OCI-LY3 (cell line): ENCODE results near the gene FAM222B.

Experiments
- H2AFZ ChIP-seq: fragments of 200-600, 300-600 bp; shearing (Covaris generic); 2 replicates; pipeline ENCODE4 v1.6.0; 2014; ENCODE audit warnings: antibody characterized with exemption, low read depth, low read length
- H3K27ac ChIP-seq: fragments of 200-600, 300-600 bp; sonication (generic); 2 replicates; pipeline ENCODE4 v1.5.1; 2014; ENCODE audit warnings: mild to moderate bottlenecking, low read length, moderate library complexity, mixed read lengths
- H3K27me3 ChIP-seq: fragments of 200-600, 300-600 bp; sonication (generic); 2 replicates; pipeline ENCODE4 v1.6.1; 2014; ENCODE audit warnings: low read depth, low read length, mixed read lengths
- H3K36me3 ChIP-seq: fragments of 200-600, 300-600 bp; sonication (generic); replicated peaks from 2 replicates; pipeline ENCODE3; 2014; ENCODE audit warnings: low read depth, low read length, mixed read lengths
- H3K4me1 ChIP-seq: fragments of 300-600, 200-600 bp; sonication (generic); 2 replicates; pipeline ENCODE4 v1.6.1; 2014; ENCODE audit warnings: low read length, mixed read lengths
- H3K4me2 ChIP-seq: fragments of 200-600, 300-600 bp; sonication (generic); 2 replicates; pipeline ENCODE4 v1.6.1; 2014; ENCODE audit warnings: low read length, mixed read lengths
- H3K4me3 ChIP-seq: fragments of 300-600, 200-600 bp; sonication (generic); 2 replicates; pipeline ENCODE4 v1.5.1; 2014; ENCODE audit warnings: antibody characterized with exemption, mild to moderate bottlenecking, low read length, moderate library complexity
- H3K79me2 ChIP-seq: fragments of 300-600, 200-600 bp; shearing (Covaris generic); 2 replicates; pipeline ENCODE4 v1.6.1; 2014; ENCODE audit warnings: mild to moderate bottlenecking, low read length, mixed read lengths
- H3K9ac ChIP-seq: fragments of 300-600, 200-600 bp; shearing (Covaris generic); 2 replicates; pipeline ENCODE4 v1.6.0; 2014; ENCODE audit warnings: mild to moderate bottlenecking, low read length, moderate library complexity
- H3K9me3 ChIP-seq: fragments of 200-600, 300-600 bp; shearing (Covaris generic); 2 replicates; pipeline ENCODE4 v1.6.1; 2014; ENCODE audit warnings: low read length, mixed read lengths; ENCODE audit not compliant: insufficient read depth
- H4K20me1 ChIP-seq: fragments of 200-600, 300-600 bp; sonication (generic); 2 replicates; pipeline ENCODE4 v1.6.1; 2016; ENCODE audit warnings: low read length, mixed read lengths; ENCODE audit not compliant: insufficient read depth
- EZH2phosphoT487 ChIP-seq: fragments of 200-600 bp; shearing (Covaris generic); IDR thresholded peaks from 2 replicates; pipeline ENCODE4 v1.6.1; 2018; ENCODE audit warnings: antibody characterized with exemption, mixed run types, low read depth
- TF ChIP-seq, protein P1 (sequence below): fragments of 200-600, 300-600 bp; sonication (generic); IDR thresholded peaks from 2 replicates; pipeline ENCODE4 v1.5.1; 2014; ENCODE audit warnings: antibody characterized with exemption, low read length, low read depth

FAM222B gene

GRCh38 chr17:28759256-28759865 lies 83.2 kb downstream of the FAM222B start:
- Histone ChIP-seq H4K20me1 (0 out of 2 replicates have a peak, but pooled peaks cover 4% of the 10 kb centered on the region), H3K27ac (no peak overlapping the region), H3K4me2 (no peak overlapping the region), H3K9ac (no peak overlapping the region), H3K9me3 (no peaks in the 10 kb centered on the region), H3K36me3 (peaks cover 25% of the 10 kb centered on the region), H3K4me1 (peaks cover 25% of the 10 kb centered on the region), H3K4me3 (no peak overlapping the region), H3K27me3 (no peaks in the 10 kb centered on the region), H2AFZ (no peak overlapping the region), H3K79me2 (no peaks in the 10 kb centered on the region)
- no peak for TF ChIP-seq EZH2phosphoT487
- TF ChIP-seq, protein P1, sequence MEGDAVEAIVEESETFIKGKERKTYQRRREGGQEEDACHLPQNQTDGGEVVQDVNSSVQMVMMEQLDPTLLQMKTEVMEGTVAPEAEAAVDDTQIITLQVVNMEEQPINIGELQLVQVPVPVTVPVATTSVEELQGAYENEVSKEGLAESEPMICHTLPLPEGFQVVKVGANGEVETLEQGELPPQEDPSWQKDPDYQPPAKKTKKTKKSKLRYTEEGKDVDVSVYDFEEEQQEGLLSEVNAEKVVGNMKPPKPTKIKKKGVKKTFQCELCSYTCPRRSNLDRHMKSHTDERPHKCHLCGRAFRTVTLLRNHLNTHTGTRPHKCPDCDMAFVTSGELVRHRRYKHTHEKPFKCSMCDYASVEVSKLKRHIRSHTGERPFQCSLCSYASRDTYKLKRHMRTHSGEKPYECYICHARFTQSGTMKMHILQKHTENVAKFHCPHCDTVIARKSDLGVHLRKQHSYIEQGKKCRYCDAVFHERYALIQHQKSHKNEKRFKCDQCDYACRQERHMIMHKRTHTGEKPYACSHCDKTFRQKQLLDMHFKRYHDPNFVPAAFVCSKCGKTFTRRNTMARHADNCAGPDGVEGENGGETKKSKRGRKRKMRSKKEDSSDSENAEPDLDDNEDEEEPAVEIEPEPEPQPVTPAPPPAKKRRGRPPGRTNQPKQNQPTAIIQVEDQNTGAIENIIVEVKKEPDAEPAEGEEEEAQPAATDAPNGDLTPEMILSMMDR: no peak

DNA sequence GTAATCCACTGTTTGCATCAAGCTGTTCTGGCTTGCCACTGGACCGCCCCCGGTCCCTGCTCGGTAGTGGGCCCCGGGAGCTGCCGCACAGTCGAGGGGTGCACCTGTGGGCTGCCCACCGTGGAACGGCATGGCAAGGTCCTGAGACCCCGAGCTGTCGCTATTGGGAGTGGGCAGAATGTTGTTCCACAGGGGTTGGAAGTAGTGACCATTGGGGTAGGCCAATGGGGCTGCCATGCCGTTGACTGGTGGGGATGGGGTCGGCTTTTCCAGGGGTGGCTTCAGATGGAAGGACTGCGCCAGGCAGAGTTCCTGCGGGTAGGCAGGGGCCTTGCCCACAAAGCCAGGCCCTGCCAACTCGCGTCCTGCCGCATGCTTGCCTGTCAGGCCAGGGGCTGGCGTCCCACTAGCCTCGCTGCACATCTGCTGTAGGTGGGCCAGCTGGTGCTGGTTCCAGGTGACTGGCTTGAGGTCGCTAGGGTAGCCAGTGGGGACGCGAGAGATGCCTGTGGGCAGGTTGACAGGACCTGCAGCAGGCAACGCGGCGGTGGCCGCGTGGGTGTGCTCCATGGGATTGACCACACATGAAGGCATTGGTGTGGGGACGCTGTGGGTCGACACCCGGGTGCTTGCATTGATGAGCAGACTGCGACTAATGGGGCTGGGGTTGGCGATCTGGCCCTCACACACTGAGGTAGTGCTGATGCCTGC lies 84.0 kb downstream of the FAM222B start:
- H3K36me3 ChIP-seq: peaks cover 25% of the 10 kb centered on the region
- 0 out of 2 replicates have a peak, but pooled peaks cover 4% of the 10 kb centered on the region for H4K20me1 ChIP-seq
- no peaks in the 10 kb centered on the region for H3K79me2 ChIP-seq
- H3K4me1 ChIP-seq: peaks cover 22% of the 10 kb centered on the region
- H3K27me3 ChIP-seq: no peaks in the 10 kb centered on the region
- H3K9me3 ChIP-seq: no peaks in the 10 kb centered on the region
- H3K4me3 ChIP-seq: no peak overlapping the region
- no peak overlapping the region for H2AFZ ChIP-seq
- H3K9ac ChIP-seq: no peak overlapping the region
- H3K27ac ChIP-seq: no peak overlapping the region
- no peak overlapping the region for H3K4me2 ChIP-seq
- no peak for TF ChIP-seq EZH2phosphoT487
- TF ChIP-seq, protein P1: no peak

GRCh38 chr17:28756049-28756804 lies 86.4 kb downstream of the FAM222B start:
- Histone ChIP-seq H3K27me3 (no peaks in the 10 kb centered on the region), H3K79me2 (peaks cover 6% of the 10 kb centered on the region; the same call in 1 of the 2 replicates), H2AFZ (no peak overlapping the region), H4K20me1 (peaks cover 10% of the 10 kb centered on the region), H3K9me3 (no peaks in the 10 kb centered on the region), H3K4me2 (no peak overlapping the region), H3K9ac (no peak overlapping the region), H3K27ac (no peak overlapping the region), H3K4me3 (no peak overlapping the region), H3K36me3 (peaks cover 32% of the 10 kb centered on the region), H3K4me1 (peaks cover 16% of the 10 kb centered on the region)
- no peak for TF ChIP-seq EZH2phosphoT487
- TF ChIP-seq, protein P1: no peak

DNA sequence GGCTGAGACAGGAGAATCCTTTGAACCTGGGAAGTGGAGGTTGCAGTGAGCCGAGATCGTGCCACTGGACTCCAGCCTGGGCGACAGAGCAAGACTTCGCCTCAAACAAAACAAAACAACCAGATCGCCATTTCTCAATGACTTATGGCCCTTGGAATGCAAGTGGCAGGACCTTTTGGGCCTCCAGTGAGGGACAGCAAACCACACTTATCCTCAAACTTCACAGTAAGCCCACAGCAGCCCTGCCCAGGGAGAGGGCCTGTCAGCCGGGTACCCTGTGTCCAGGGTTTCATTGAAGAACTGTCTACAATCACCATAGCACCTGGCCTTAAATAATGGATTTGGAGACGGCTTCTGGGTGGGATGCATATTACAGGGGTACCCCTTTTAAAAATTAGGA lies 87.1 kb downstream of the FAM222B start:
- Histone ChIP-seq H3K9me3 (no peaks in the 10 kb centered on the region), H3K27me3 (no peaks in the 10 kb centered on the region), H3K4me3 (no peak overlapping the region), H3K36me3 (peaks cover 32% of the 10 kb centered on the region), H3K4me2 (no peak overlapping the region), H3K9ac (no peak overlapping the region), H4K20me1 (peaks cover 16% of the 10 kb centered on the region), H3K27ac (no peak overlapping the region), H2AFZ (no peak overlapping the region), H3K4me1 (peaks cover 15% of the 10 kb centered on the region), H3K79me2 (peaks cover 13% of the 10 kb centered on the region)
- TF ChIP-seq EZH2phosphoT487: no peak
